HG03175 (cell line): Measurements from ENCODE around the gene SERPINA7.
"Not testable (repeated sequence)": the region's sequence is repeated elsewhere in the genome, so short reads cannot be mapped to it uniquely, and the experiment has no call there.

ENCODE experiments used
- ATAC-seq: cut with Tn5 transposase; IDR thresholded peaks from one replicate; pipeline ENCODE4 v1.9.1; 2021; ENCODE audit warnings: mild to moderate bottlenecking, moderate library complexity; ENCODE audit not compliant: unreplicated experiment

SERPINA7 gene, protein sequence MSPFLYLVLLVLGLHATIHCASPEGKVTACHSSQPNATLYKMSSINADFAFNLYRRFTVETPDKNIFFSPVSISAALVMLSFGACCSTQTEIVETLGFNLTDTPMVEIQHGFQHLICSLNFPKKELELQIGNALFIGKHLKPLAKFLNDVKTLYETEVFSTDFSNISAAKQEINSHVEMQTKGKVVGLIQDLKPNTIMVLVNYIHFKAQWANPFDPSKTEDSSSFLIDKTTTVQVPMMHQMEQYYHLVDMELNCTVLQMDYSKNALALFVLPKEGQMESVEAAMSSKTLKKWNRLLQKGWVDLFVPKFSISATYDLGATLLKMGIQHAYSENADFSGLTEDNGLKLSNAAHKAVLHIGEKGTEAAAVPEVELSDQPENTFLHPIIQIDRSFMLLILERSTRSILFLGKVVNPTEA

DNA sequence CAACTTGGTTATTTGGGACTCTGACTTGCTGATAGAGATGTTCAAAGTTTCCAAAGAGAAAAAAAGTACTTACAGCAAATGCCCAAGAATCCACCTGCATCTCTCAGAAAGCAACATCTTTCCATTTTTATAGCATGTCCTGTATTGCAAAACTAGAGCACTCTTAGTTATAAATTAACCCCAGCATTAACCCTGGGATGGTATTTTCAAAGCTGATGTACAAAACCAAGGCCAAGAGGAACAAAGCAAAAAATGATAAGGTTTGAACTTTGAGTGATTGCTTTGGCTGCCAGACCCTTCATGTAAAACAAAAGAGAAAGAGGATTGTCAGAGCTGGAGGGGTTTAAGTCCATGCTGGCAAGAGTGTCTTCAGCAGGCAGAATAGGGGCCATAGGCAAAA, at the start of gene SERPINA7:
Gene SERPINA7, minus strand, starts transcription at position 103 of the 400 bp plus-strand sequence. CDS start 1,669 bp downstream, outside the sequence.
- no peak for ATAC-seq

DNA sequence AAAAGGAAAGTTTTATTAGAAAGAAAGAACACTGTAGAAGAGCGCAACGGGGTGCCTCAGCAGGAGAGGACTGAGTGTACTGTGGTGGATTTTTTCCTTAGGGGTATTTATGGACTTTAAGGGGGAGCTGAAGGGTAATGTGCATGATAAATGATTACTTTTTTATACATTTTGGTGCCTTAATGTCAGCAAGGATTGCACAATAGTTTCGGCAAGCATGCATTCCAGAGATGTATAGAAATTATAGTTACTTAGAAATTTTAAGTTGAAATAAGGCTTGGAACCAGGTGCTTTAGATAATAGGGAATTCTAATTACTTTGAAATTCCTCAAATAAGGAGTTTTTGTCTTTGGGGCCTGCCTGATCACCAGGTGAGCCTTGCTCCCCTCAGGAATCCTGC, 30.5 kb upstream of the SERPINA7 start:
- ATAC-seq: no peak

DNA sequence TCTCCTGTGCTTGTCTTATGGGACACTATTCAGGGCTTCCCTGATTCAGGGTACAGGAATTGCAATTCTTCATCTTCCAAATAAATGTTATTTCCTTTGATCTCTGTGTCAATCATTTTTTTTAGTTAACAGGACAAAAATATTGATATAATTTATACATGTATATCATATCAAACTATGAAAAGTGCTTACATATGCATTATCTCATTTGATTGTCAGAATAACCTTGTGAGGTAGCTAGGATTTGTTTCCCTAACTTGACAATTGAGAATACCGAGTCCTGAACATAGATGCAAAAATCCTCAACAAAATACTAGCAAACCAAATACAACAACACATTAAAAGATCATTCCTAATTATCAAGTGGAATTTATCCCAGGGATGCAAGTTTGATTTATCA, 11.5 kb upstream of the SERPINA7 start:
- ATAC-seq: no peak

DNA sequence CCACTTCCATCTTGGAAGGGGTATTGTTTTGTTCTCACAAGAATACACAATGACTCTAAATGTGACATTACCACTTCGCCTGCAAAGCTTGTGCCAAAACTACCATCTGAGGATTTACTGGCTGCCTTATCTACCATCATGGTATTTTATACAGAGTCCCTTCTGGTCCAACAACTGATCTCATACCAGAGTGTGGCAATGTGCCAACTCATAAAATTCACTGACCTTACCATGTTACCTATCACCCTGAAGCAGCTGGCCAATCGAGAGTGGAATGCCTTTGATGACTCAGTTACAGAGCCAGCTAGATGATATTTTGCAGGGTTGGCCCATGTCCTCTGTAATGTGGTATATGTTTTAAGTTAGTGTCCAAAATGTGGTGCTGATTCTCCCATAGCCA, 3.8 kb upstream of the SERPINA7 start:
- ATAC-seq: no peak

DNA sequence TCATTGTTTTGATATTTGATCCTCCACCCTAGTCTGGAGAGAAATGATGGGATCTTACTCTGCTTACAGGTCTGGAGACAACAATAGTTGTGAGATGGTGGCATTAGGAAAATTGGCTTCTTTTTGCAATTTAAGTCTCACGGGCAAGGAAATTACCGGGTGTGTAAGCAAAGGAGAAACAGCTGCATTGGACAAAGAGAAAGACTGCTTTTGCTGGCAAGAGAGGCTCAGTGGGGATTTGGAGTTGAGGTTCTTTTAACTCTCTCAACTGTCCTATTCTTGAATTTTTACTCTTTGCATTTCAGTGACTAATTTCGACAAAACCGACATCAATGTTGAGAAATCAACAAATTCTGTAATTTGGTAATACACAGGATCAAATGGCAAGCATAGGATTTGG, 2.3 kb upstream of the SERPINA7 start:
- ATAC-seq: no peak

DNA sequence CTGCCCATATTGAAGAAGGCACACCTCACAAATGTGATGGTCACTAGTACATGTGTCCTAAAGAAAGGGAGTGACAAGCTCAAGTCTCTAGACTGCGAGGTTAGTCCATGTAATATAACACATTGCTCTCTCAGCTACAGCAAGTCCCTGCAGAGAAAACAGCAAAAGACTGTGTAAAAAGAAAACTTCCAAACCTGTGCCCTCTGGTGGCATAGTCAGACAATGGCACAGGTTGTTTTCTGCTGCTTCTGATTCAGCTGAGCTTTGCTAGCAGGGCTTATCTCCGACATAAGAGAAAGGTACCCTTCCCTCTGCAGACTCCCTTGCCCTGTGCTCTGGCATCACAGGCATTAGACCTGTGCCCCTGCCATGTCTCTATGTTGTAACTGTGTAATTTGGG, 1.4 kb upstream of the SERPINA7 start:
- no peak for ATAC-seq

DNA sequence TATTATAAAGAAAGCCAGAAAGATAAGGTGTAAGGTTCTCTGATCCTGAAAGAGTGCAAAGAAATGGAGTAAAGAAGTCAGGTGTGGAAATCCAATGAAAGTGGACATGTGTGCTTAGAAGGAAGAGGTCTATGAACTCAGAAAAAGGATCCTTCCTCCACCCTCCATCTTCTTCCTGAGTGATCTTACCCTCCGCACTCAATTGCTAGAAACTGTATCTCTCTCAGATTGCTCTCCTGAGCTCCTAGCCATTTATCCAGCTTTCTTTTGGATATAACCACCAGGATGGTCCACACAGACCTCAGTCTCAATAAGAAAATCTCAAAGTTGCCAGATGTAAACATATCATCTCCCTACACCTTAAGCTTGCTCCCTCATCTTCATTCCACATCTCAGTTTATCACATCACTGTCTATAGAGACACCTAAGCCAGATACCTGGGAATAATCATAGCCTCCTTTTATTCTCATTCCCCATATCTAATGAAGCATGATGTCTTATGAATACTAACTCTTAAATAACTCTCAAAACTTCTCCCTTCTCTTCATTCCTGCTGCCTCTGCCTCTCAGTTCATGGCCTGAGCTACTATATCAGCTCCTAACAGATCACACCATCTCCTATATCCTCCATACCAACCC, 573 bp downstream of the SERPINA7 start:
- ATAC-seq: no peak

DNA sequence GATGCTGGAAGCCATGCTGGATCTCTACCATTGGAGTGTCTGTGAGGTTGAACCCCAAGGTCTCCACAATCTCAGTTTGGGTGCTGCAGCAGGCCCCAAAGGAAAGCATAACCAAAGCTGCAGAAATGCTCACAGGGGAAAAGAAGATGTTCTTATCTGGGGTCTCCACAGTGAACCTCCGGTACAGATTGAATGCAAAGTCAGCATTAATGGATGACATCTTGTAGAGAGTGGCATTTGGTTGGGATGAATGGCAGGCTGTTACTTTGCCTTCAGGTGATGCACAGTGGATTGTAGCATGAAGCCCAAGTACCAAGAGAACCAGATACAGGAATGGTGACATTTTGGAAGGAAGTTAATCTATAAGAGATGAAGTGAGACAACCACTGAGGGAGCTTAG, 1.8 kb downstream of the SERPINA7 start:
- ATAC-seq: no peak

DNA sequence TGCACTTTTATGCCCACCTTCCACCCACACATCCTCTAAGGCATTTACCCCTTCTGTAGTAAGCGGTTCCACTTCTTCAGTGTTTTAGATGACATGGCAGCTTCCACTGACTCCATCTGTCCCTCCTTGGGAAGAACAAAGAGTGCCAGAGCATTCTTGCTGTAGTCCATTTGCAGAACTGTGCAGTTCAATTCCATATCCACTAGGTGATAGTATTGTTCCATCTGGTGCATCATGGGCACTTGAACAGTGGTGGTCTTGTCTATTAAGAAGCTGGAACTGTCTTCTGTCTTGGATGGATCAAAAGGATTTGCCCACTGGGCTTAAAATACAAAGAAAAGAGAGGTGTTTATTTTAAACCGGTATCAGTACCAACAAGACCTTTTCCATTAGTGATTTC, 3.5 kb downstream of the SERPINA7 start:
- no peak for ATAC-seq

DNA sequence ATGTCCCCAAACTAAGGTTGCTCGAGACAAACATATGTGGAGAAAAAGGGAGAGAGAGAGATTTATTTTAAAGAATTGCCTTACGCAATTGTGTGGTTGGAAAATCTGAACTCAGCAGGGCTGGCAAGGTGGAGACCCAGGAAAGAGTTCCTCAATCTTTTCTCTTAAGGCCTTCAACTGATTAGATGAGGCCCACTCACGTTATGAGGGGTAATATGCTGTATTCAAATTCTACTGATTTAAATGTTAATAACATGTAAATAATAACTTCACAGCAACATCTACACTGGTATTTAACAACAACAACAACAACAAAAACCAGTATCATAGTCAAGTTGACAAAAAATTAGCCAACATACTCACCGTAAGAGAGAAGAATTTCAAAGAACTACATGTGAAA, 14.6 kb downstream of the SERPINA7 start:
- ATAC-seq: no peak

DNA sequence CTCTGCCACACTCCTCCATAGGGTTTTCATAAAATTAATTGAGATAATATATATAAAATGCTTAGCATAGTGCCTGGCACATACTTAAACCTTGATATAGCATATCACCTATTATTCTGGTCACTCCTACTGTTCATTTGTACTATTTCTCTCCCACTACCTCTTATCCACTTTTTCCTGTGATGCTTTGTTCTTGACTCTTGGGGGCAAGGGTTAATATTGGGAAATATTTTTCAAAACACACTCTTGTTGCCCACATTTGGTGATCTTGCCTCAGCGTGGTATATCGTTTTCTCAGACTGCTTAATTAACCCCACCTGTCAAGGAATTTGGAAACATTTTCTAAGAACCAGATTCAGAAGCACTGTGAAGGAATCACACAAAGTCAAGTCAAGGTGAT, 16.3 kb downstream of the SERPINA7 start:
- no peak for ATAC-seq

DNA sequence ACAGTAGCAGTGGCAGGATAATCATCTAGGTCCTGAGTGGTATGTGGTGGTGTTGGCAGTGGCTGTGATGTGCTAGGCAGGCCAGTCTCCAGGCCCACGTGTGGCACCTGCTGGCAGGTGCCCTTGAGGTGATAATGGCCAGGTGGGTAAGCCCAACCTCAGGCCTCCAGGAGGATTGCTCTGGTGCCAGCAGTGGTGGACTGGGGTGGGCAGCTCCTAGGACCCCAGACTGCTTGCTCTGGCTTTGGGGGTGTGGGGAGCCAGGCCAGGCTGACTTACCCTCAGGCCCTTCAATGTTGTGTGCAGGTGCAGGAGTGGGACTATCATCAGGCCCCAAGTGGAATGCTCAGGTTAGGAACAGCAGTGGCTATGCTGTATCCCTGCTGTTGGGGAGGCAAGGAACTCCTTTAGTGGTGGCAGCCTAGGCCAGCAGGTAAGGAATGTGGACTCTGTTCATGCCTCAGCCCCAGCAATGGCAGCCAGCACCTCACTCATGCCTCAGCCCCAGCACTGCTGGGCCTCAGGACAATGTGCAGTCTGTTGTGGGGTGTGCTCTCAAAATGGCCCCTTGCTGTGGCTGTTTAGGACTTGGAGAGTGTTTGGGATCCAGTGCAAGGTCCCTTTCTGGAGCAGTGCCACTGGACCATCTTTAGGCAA, 24.3 kb downstream of the SERPINA7 start:
- ATAC-seq: no peak

DNA sequence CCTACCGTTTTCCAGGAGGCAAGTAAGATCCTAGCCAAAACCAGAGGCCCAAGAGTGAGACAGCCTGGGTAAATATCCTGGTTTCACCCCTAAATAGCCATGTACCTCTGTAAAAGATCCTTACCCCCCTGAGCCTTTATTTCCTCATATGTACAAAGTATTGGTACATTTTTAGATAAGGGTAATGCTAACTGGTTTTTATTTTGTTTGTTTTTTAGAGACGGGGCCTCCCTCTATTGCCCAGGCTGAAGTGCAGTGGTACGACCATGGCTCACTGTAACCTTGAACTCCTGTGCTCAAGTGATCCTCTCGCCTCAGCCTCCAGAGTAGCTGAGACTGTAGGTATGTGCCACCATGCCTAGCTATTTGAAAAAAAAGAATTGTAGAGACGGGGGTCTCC, 29.4 kb downstream of the SERPINA7 start:
- ATAC-seq: no peak

DNA sequence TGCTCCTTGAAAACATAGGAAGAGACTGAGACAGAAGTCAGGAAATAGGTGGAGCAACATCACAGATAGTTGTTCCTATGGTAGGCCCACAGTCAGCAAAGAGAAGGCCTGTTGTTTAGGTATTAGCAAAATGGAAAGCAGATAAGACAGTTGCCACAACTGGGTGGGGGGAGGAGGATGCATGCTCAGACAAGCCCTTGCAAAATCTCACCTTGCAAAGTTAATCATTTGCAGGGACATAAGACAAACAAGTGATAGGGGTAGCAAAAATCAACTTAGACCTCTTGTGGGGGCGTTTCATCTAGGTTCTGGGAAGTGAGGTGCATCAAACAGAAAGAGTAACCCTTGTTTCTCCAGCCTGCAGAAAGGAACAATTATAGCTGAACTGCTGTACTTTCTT, 30.7 kb downstream of the SERPINA7 start:
- ATAC-seq: no peak

DNA sequence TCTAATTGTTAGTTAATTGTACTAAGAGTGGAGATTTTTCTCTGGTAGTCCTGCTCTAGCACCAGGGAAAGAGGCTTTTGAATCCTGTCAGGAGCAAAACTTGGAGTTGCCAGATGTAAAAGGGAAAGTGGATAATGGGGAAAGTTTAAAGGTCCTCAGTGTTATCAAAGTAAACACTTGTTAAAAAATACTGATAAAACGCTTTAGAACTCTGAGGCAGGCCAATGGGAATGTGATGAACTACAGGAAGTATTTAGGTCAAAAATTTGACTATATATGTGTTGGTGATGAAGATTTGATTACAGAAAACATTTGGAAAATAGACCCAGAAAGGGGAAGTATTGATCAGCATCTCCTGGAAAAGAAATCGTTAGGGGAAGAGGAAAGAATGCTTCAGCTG, 32.8 kb downstream of the SERPINA7 start:
- ATAC-seq: no peak

DNA sequence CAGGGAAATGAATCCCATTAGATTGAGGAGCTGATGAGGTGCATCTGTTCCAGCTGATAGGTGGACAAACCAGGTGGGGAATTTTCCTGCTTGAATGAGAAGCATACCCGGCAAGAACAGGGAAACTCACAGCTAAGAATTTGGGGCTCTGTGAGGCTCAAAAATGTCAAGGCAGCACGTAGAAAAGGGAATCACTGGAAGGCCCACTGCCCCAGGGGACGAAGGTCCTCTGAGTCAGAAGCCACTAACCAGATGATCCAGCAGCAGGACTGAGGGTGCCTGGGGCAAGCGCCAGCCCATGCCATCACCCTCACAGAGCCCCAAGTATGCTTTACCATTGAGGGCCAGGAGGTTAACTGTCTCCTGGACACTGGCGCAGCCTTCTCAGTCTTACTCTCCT, 37.9 kb downstream of the SERPINA7 start:
- ATAC-seq: not testable (repeated sequence)

DNA sequence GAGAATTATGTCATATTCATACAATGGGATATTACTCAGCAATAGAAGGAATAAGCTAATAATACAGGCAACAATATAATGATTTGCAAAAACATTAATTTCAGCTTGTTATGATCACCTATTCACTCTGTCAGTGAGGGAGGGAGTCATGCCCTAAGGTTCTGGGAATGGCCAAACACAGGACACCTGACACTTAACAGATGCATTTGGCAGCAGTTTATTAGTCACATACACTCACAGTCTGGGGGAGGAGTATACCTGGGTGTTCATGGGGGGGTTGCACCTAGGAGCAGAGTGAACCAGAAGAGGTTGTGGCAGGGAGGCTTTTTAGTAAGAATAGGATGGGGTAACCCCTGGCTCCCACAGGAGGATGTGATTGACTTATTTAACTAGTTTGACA, 38.3 kb downstream of the SERPINA7 start:
- no peak for ATAC-seq

DNA sequence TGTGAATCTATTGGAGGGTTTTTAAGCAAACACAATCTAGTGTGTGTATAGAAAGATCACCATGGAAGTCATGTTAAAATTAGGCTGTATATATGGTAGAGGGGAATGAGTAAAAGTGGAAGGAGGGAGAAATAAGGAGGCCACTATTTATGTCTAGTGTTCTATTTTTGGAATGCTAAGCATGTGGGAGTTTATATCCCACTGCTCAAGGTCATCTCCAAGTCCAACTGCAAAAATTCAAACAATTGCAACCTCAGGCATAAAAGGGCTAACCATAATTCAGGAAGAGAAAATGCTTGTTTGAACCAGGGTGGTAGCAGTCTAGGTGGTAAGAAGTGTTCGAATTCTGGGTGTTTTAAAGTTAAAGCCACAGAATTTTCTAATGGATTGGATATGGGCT, 39.2 kb downstream of the SERPINA7 start:
- no peak for ATAC-seq

DNA sequence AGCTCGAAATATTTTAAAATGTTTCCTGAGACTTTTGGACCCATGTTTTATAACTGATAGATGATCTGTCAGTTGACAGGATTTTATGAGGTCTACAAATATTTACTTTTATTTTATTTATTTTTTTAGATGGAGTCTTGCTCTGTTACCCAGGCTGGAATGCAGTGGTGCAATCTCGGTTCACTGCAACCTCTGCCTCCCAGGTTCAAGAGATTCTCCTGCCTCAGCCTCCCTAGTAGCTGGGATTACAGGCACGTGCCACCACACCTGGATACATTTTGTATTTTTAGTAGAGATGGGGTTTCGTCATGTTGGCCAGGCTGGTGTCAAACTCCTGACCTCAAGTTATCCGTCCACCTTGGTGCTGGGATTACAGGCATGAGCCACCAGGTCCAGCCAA, 50.0 kb downstream of the SERPINA7 start:
- ATAC-seq: not testable (repeated sequence)
